Retinal pigment epithelial cell (primary cell): ENCODE data around the gene IL1RAPL1.

Source experiments
- DNase-seq: peaks from one replicate; pipeline ENCODE4 v3.0.0-alpha.2; 2010; ENCODE audit warnings: low read depth
- H3K4me3 ChIP-seq: 2 replicates; pipeline ENCODE4 v1.5.1; 2011; ENCODE audit warnings: mild to moderate bottlenecking, low read length, control low read depth, moderate library complexity
- TF ChIP-seq, protein P1 (sequence below): conservative IDR thresholded peaks from 2 replicates; pipeline ENCODE4 v1.5.1; 2011; ENCODE audit warnings: low read depth, low read length, control low read depth, inconsistent platforms

IL1RAPL1 gene

DNA sequence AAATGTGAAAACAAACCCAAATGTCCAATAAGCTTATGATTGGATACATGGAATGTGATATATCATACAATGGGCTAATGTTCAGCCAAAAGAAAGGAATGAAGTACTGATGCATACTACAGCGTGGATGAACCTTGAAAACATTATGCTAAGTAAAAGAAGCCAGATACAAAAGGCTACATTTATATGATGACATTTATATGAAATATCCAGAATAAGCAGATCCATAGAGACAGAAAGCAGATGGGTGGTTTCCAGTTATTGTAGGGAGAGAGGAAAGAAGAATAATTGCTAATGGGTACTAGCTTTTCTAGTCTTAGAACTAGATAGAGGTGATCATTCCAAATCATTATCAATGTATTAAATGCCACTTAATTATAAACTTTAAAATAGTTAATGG is 801.3 kb downstream of the IL1RAPL1 start:
- DNase-seq = no peak
- no peak overlapping the region for H3K4me3 ChIP-seq
- TF ChIP-seq, protein P1, sequence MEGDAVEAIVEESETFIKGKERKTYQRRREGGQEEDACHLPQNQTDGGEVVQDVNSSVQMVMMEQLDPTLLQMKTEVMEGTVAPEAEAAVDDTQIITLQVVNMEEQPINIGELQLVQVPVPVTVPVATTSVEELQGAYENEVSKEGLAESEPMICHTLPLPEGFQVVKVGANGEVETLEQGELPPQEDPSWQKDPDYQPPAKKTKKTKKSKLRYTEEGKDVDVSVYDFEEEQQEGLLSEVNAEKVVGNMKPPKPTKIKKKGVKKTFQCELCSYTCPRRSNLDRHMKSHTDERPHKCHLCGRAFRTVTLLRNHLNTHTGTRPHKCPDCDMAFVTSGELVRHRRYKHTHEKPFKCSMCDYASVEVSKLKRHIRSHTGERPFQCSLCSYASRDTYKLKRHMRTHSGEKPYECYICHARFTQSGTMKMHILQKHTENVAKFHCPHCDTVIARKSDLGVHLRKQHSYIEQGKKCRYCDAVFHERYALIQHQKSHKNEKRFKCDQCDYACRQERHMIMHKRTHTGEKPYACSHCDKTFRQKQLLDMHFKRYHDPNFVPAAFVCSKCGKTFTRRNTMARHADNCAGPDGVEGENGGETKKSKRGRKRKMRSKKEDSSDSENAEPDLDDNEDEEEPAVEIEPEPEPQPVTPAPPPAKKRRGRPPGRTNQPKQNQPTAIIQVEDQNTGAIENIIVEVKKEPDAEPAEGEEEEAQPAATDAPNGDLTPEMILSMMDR = no peak

DNA sequence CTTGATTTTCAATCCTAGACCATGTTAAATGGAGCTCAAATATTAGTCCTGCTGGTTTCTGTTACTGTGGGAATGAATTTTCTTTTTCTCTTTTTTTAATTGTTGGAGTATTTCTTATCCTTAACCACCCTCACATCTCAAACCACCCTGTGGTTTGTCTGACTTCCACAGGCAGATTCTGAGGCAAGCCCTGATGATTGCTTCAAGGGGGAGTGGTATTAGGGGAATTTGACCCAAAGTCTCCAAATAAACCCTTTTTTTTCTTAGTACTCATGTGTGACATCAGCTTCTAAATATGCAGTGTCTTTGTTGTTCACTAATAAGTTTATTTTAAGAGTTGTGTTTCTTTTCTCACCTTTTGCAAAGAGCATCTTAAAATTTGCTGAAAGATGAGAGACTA is 810.3 kb downstream of the IL1RAPL1 start:
- no peak overlapping the region for H3K4me3 ChIP-seq
- TF ChIP-seq, protein P1 = no peak
- peak; percentile 14 for DNase-seq

DNA sequence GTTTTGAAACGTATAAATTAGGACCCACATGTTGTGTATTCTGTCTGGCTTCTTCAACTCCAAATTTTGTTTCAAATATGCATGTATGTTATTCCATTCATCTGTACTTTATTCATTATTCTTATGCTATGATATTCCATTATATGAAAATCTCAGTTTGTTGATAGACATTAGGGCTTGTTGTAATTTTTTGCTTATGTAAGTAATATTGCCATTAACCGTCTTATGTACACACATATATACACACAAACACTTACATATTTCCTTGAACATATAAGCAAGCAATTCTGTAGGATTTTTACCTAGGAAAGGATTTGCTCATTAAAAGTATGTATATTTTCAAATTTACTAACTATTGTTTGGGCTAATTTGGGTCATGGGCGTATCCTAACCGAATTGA is 820.1 kb downstream of the IL1RAPL1 start:
- no peak for DNase-seq
- TF ChIP-seq, protein P1 = no peak
- no peak overlapping the region for H3K4me3 ChIP-seq

DNA sequence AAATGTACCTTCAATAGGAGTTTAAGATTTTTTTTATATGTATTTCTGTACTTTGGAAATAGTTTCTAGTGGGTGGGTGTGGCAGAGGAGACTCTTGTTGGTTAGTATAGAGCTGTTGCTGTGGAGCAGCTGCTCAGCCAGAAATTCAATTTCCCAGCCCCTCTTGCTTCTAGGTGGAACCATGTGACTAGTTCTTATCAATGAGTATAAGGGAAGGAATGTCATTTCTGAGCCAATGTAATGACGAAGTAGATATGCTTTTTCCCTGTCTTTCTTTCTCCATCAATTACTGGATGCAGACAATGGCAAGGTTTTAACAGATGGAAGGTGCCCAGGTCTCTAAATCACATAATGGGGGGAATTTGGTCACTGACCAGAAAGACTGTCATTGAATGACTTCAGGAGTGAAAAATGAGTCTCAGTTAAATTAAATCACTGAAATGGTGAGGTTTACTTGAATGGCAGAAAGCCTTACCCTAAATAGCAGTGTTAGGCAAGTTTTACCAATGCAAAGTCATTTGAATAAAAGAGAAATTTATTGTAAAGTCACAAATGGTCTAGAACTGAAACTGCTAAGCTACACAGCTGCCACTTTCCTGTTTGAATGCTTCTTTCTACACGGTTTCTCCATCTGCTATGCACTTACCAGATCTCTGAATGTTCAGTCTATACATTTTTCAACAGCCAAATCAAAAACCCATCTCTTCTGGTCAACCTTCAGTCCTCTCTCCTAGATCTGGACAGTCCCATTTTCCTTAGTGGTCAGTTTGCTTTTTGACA is 832.7 kb downstream of the IL1RAPL1 start:
- no peak overlapping the region for H3K4me3 ChIP-seq
- TF ChIP-seq, protein P1 = no peak
- peak; percentile 78 for DNase-seq

DNA sequence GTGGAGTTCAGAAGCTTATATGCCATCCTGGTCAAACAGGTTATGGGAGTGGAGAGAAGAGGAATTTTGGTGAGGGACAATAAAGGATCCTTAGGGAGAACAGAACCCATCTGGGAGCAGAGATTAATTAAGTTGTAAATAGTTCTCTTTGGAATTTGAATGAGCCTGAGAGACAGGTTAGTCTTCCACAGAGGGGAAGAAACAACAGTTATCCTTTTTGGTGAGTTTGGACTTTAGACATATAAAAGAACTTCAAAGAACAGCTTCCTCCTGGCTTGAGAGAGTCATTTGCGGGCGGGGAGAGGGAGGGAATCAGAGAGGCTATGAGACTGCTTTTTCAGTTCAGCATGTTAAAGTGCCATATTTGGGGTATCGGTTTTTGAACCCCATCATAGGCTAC is 834.8 kb downstream of the IL1RAPL1 start:
- no peak for DNase-seq
- no peak overlapping the region for H3K4me3 ChIP-seq
- TF ChIP-seq, protein P1 = no peak

DNA sequence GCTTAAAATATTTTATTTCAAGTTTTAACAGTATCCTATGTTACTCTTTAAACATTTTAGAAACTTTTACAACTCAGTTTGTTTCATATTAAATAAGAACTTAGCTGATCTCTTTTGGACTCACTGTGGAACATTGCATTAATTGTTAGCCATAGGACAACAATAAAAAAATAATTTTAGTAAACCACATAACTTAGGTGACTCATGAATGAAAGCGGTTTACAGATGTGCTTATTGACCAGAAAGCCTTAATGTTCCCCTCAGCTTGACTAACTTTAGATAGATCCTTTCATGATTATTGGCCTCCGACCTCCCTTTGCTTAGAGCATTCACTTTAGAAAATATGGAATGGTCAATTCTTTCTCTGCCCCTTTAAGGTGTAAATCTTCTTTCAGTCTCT is 844.6 kb downstream of the IL1RAPL1 start:
- TF ChIP-seq, protein P1 = no peak
- H3K4me3 ChIP-seq = no peak overlapping the region
- DNase-seq = no peak

DNA sequence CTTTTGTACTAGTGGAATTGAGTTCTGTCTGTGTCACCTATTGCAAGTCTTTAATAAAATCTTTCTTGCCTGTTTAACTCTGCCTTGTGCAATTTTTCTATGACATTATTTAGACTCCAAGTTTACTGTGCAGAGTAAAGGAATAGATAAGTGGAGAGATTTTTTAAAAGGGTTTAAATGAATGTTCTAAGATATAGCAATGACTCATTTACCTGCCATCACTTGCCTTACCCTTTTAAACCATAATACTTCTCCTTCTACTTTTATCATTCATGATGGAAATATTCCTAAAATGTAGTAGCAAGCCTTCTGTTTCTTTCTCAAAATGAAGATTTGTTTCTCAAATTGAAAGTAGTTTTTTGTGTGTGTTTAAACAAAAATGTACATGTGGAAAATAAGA is 845.3 kb downstream of the IL1RAPL1 start:
- TF ChIP-seq, protein P1 = no peak
- H3K4me3 ChIP-seq = no peak overlapping the region
- DNase-seq = no peak
